K562 (cell line): ENCODE results near the gene BMP6. TPM values are rescaled to one million over a fixed set of nuclear protein-coding genes. Genes with fewer than 3 reads are reported as not detected.

ENCODE experiments used
- ATAC-seq: fragments of 200-7000 bp; cut with Tn5 transposase; 3 replicates; pipeline ENCODE4 v1.9.1; 2020; ENCODE audit warnings: moderate library complexity
- BruUV-seq: library from RNA; stranded (reverse); fragments of 400-500 nt; replicated peaks from 2 replicates; lab custom pipeline; 2021; lab: Mats Ljungman, UMichigan
- CTCF ChIA-PET: fragments of 300-600 bp; formaldehyde crosslinking; extraction: SDS; loops from one replicate; lab custom pipeline; 2021; ENCODE audit warnings: low intra/inter-chr PET ratio; lab: Yijun Ruan, JAX
- POLR2A ChIA-PET: fragments of 300-600, 350-650 bp; sonication (Branson Sonifier 250); formaldehyde crosslinking; extraction: SDS; loops from one replicate; lab custom pipeline; 2021; ENCODE audit warnings: antibody characterized with exemption, inconsistent platforms; lab: Yijun Ruan, JAX
- DNase-seq, 4 experiments: peaks; one replicate each; pipeline versions ENCODE4 v3.0.0 to v3.0.0-alpha.2; 2011 to 2018; ENCODE audit warnings: low spot score in 3 of 4, mixed read lengths in 3 of 4; ENCODE audit errors: extremely low read depth in 1 of 4
- FAIRE-seq: peaks from 2 replicates; lab custom pipeline; 2011; peaks lifted over from hg19 to GRCh38; lab: Jason Lieb, UNC
- H2AFZ ChIP-seq: 2 replicates; pipeline ENCODE4 v1.6.0; 2011; ENCODE audit warnings: low read depth, low read length, control low read depth, inconsistent platforms
- H3K27ac ChIP-seq: fragments of 200-600 bp; 3 replicates; pipeline ENCODE4 v1.8.0; 2011; ENCODE audit warnings: low read depth, mild to moderate bottlenecking, control low read depth, inconsistent platforms, low read length, moderate library complexity, mixed read lengths; ENCODE audit errors: extremely low read depth
- H3K27me3 ChIP-seq, 2 experiments: fragments of 300-600 bp in 1 of 2; 2 replicates in 1 of 2; 3 replicates in 1 of 2; pipeline versions ENCODE4 v1.6.0 to v1.8.0; 2011; ENCODE audit warnings: inconsistent platforms in 2 of 2, low read length in 2 of 2, mild to moderate bottlenecking in 1 of 2, mixed read lengths in 1 of 2, moderate library complexity in 1 of 2; ENCODE audit not compliant: control insufficient read depth in 2 of 2, insufficient read depth in 2 of 2
- H3K36me3 ChIP-seq: fragments of 300-600 bp; 3 replicates; pipeline ENCODE4 v1.8.0; 2011; ENCODE audit warnings: mild to moderate bottlenecking, low read length, inconsistent platforms; ENCODE audit not compliant: control insufficient read depth, insufficient read depth
- H3K4me1 ChIP-seq, 2 experiments: fragments of 200-600 bp in 1 of 2; replicated peaks in 1 of 2; 2 replicates in 1 of 2; 3 replicates in 1 of 2; pipeline versions ENCODE4 v1.5.1 to v1.8.0; 2011; ENCODE audit warnings: inconsistent platforms in 2 of 2, low read length in 2 of 2, mild to moderate bottlenecking in 1 of 2, mixed read lengths in 1 of 2, moderate library complexity in 1 of 2; ENCODE audit not compliant: control insufficient read depth in 2 of 2, insufficient read depth in 2 of 2
- H3K4me2 ChIP-seq: 2 replicates; pipeline ENCODE4 v1.6.1; 2011; ENCODE audit warnings: low read length, control low read depth, inconsistent platforms, mixed read lengths; ENCODE audit not compliant: insufficient read depth
- H3K4me3 ChIP-seq: fragments of 200-600 bp; sonication (generic), shearing (Covaris generic); 2 replicates; pipeline ENCODE4 v1.5.1; 2016; ENCODE audit warnings: control low read depth, inconsistent platforms
- H3K79me2 ChIP-seq: fragments of 200-600 bp; 3 replicates; pipeline ENCODE4 v1.8.0; 2011; ENCODE audit warnings: low read length, inconsistent platforms; ENCODE audit not compliant: control insufficient read depth, insufficient read depth
- H3K9ac ChIP-seq, 2 experiments: 2 replicates each; pipeline versions ENCODE4 v1.6.0 to v1.6.1; 2011; ENCODE audit warnings: low read depth in 2 of 2, low read length in 2 of 2, control low read depth in 1 of 2, inconsistent platforms in 1 of 2, mild to moderate bottlenecking in 1 of 2, mixed read lengths in 1 of 2; ENCODE audit not compliant: insufficient read depth in 1 of 2
- H3K9me1 ChIP-seq: one replicate; pipeline ENCODE4 v1.6.0; 2011; ENCODE audit warnings: inconsistent platforms, mild to moderate bottlenecking, low read length, moderate library complexity; ENCODE audit not compliant: control insufficient read depth, insufficient read depth
- H3K9me3 ChIP-seq: replicated peaks from 2 replicates; pipeline ENCODE4 v1.5.1; 2011; ENCODE audit warnings: low read depth, low read length, inconsistent platforms; ENCODE audit not compliant: control insufficient read depth, insufficient read depth
- H4K20me1 ChIP-seq: replicated peaks from 2 replicates; pipeline ENCODE4 v1.6.1; 2011; ENCODE audit warnings: low read length, inconsistent platforms, mixed read lengths; ENCODE audit not compliant: control insufficient read depth, insufficient read depth
- ARHGAP35 ChIP-seq: fragments of 450-650 bp; IDR thresholded peaks from 2 replicates; pipeline ENCODE4 v1.6.1; 2018; ENCODE audit not compliant: partially characterized antibody
- BRF1 ChIP-seq: IDR thresholded peaks from 3 replicates; pipeline ENCODE4 v1.6.1; 2011; ENCODE audit warnings: borderline replicate concordance, mild to moderate bottlenecking; ENCODE audit not compliant: insufficient read length; ENCODE audit errors: extremely low read depth
- CBX3 ChIP-seq, 2 experiments: IDR thresholded peaks; 1 replicate in 1 of 2; 2 replicates in 1 of 2; pipeline ENCODE4 v1.6.1; 2012; ENCODE audit warnings: inconsistent platforms in 2 of 2, low read length in 2 of 2, borderline replicate concordance in 1 of 2, control low read depth in 1 of 2
- E2F8 ChIP-seq: fragments of 450-650 bp; IDR thresholded peaks from 2 replicates; pipeline ENCODE4 v1.7.1; 2018; ENCODE audit warnings: mild to moderate bottlenecking, low read depth; ENCODE audit not compliant: partially characterized antibody
- FOXK2 ChIP-seq, 2 experiments: fragments of 450-650 bp; IDR thresholded peaks in 1 of 2; conservative IDR thresholded peaks in 1 of 2; 2 replicates each; pipeline ENCODE4 v1.6.1; 2016; ENCODE audit warnings: low read depth in 2 of 2, mild to moderate bottlenecking in 1 of 2
- HIVEP1 ChIP-seq: fragments of 250-450 bp; sonication (Bioruptor Pico); IDR thresholded peaks from 2 replicates; pipeline ENCODE4 v1.4.0; 2020; ENCODE audit warnings: mild to moderate bottlenecking
- IFI16 ChIP-seq: fragments of 250-450 bp; sonication (Bioruptor Pico); IDR thresholded peaks from 2 replicates; pipeline ENCODE4 v2.1.2; 2022; ENCODE audit warnings: mild to moderate bottlenecking, inconsistent platforms
- MTA3 ChIP-seq: fragments of 450-650 bp; formaldehyde crosslinking; IDR thresholded peaks from 2 replicates; pipeline ENCODE4 v1.6.1; 2017; ENCODE audit warnings: mild to moderate bottlenecking, borderline replicate concordance
- MXI1 ChIP-seq: IDR thresholded peaks from 2 replicates; pipeline ENCODE4 v1.6.1; 2011; ENCODE audit warnings: low read depth, mild to moderate bottlenecking, improper control_type of control experiment, low read length
- NEUROD1 ChIP-seq: fragments of 150-350 bp; IDR thresholded peaks from 2 replicates; pipeline ENCODE4 v1.6.1; 2014; ENCODE audit warnings: borderline replicate concordance, low read length, low read depth; ENCODE audit not compliant: partially characterized antibody
- PTTG1 ChIP-seq: fragments of 450-650 bp; IDR thresholded peaks from 2 replicates; pipeline ENCODE4 v1.6.1; 2016; ENCODE audit warnings: low read depth, mild to moderate bottlenecking, missing genetic modification characterization, missing compliant biosample characterization
- ZBTB7A ChIP-seq: IDR thresholded peaks from 2 replicates; pipeline ENCODE4 v1.6.1; 2011; ENCODE audit warnings: low read depth, mild to moderate bottlenecking, low read length, moderate library complexity, borderline replicate concordance; ENCODE audit not compliant: control insufficient read depth
- ZNF639 ChIP-seq, 2 experiments: fragments of 200-800 bp in 1 of 2; sonication (Bioruptor generic) in 1 of 2; sonication (generic) in 1 of 2; formaldehyde crosslinking in 1 of 2; IDR thresholded peaks in 1 of 2; conservative IDR thresholded peaks in 1 of 2; 2 replicates each; pipeline versions ENCODE4 v1.5.0 to v1.6.1; 2016 to 2020; ENCODE audit warnings: missing compliant biosample characterization in 1 of 2, missing genetic modification characterization in 1 of 2, missing genetic modification reagents in 1 of 2
- ZNF780A ChIP-seq: fragments of 250-450 bp; sonication (Bioruptor Pico); IDR thresholded peaks from 2 replicates; pipeline ENCODE4 v1.5.0; 2021; ENCODE audit warnings: mild to moderate bottlenecking
- WGBS: fragments of 100-300 bp; shearing (Covaris generic); methylation state at CpG from one replicate; pipeline ENCODE4 v1.1.6; 2016; ENCODE audit warnings: low coverage, mixed read lengths; ENCODE audit not compliant: insufficient coverage; ENCODE audit errors: missing lambda C conversion rate; 5-methylcytosine and 5-hydroxymethylcytosine counted together
- in situ Hi-C: fragments of 300-500 bp; cut with MboI; formaldehyde crosslinking; loops from 4 replicates; pipeline ENCODE4 v1.15.0; 2018; ENCODE audit warnings: inconsistent platforms, mixed read lengths
- intact Hi-C: fragments of 100-400 bp; cut with micrococcal nuclease; formaldehyde crosslinking; loops from 2 replicates; pipeline ENCODE4 v1.14.2; 2022
- polyA plus RNA-seq, 8 experiments: library from polyadenylated mRNA; depleted of rRNA in 4 of 8; stranded (reverse) in 5 of 8; unstranded in 3 of 8; fragments of >200 nt; fragmentation: Nextera tagmentation in 2 of 8; fragmentation: Illumina TruSeq in 1 of 8; extraction: Ambion mirVana in 2 of 8; extraction: Trizol in 1 of 8; gene quantifications; 2 replicates each; pipeline versions ENCODE4 v1.2.1 to v1.2.3, GENCODE V29; 2011 to 2014; ENCODE audit warnings: inconsistent platforms in 1 of 8, missing spikeins in 1 of 8
- total RNA-seq, 7 experiments: library from RNA; depleted of rRNA in 6 of 7; stranded (reverse); fragments of >200 nt in 6 of 7; fragmentation: Illumina TruSeq in 2 of 7; extraction: Trizol in 2 of 7; gene quantifications; 2 replicates each; pipeline versions ENCODE4 v1.2.1 to v1.2.3, GENCODE V29; 2011 to 2021; ENCODE audit warnings: low replicate concordance in 1 of 7
- TF ChIP-seq, protein P1 (sequence below), 2 experiments: fragments of 150-350 bp in 1 of 2; IDR thresholded peaks; 2 replicates each; pipeline ENCODE4 v1.6.1; 2012 to 2016; ENCODE audit warnings: low read depth in 2 of 2, low read length in 2 of 2, mild to moderate bottlenecking in 1 of 2, moderate library complexity in 1 of 2

Gene BMP6
- total and polyA plus RNA-seq, 9 of the 15 experiments (the other 6 are each of a cell fraction or from before 2014, with no cell fraction given), result 0.01 to 0.13 (median 0.06) TPM; not detected in 3

DNA sequence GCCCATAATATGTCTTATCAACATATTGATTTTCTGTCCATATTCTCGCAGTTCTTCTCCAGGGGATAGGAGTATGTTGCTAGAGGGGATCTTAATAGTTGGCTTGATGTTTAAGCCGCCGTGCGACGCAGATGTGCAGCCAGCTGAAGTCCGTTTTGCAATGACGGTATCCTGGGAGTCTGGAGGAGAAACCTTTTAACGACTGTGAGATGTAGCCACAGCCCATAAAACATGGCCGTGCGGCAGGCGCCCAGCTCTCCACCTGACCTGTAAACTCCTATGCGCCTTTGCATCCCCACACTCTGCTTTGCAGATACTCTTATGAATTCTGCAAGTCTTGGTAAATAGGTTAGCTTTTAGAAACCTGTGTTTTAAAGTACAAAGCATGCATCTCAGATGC lies 36.9 kb downstream of the BMP6 start:
- H3K27me3 ChIP-seq, result peaks cover 40 to 49% of the 10 kb centered on the region in 2 experiments
- no peak overlapping the region for H3K4me3 ChIP-seq
- no TSS peak for BruUV-seq
- H3K36me3 ChIP-seq, result no peaks in the 10 kb centered on the region
- DNase-seq (no peak), ATAC-seq (no peak), FAIRE-seq (no peak)
- no peak overlapping the region for H3K27ac ChIP-seq
- CTCF ChIA-PET, result no interaction called here
- 2% methylated on average over 12 of the region's 12 CpGs for WGBS
- no peak overlapping the region for H3K4me2 ChIP-seq
- intact Hi-C loops (no loop called here), in situ Hi-C loops (no loop called here)
- no peak overlapping the region for H2AFZ ChIP-seq
- no peaks in the 10 kb centered on the region for H3K79me2 ChIP-seq
- POLR2A ChIA-PET, result interaction anchor here (0.7 to 1.0 kb wide), 2 partner anchors 10 to 12 kb away, joined by 3 read pairs; no protein-coding TSS in a partner anchor
- H3K4me1 ChIP-seq, result no peaks in the 10 kb centered on the region
- no peak overlapping the region for H3K9ac ChIP-seq
- H3K9me1 ChIP-seq, result no peaks in the 10 kb centered on the region
- H4K20me1 ChIP-seq, result no peaks in the 10 kb centered on the region
- no peaks in the 10 kb centered on the region for H3K9me3 ChIP-seq
- TF ChIP-seq FOXK2 (conservative IDR thresholded peaks at IDR 0.05 in 1 of 2, IDR thresholded peaks at IDR 0.05 in 1 of 2; ENCODE audit: low read depth in 2 of 2), result no peak
- TF ChIP-seq ARHGAP35, result no peak
- no peak for TF ChIP-seq BRF1
- TF ChIP-seq HIVEP1 (CRISPR knock-in tag), result no peak
- no peak for TF ChIP-seq NEUROD1
- TF ChIP-seq, protein P1, sequence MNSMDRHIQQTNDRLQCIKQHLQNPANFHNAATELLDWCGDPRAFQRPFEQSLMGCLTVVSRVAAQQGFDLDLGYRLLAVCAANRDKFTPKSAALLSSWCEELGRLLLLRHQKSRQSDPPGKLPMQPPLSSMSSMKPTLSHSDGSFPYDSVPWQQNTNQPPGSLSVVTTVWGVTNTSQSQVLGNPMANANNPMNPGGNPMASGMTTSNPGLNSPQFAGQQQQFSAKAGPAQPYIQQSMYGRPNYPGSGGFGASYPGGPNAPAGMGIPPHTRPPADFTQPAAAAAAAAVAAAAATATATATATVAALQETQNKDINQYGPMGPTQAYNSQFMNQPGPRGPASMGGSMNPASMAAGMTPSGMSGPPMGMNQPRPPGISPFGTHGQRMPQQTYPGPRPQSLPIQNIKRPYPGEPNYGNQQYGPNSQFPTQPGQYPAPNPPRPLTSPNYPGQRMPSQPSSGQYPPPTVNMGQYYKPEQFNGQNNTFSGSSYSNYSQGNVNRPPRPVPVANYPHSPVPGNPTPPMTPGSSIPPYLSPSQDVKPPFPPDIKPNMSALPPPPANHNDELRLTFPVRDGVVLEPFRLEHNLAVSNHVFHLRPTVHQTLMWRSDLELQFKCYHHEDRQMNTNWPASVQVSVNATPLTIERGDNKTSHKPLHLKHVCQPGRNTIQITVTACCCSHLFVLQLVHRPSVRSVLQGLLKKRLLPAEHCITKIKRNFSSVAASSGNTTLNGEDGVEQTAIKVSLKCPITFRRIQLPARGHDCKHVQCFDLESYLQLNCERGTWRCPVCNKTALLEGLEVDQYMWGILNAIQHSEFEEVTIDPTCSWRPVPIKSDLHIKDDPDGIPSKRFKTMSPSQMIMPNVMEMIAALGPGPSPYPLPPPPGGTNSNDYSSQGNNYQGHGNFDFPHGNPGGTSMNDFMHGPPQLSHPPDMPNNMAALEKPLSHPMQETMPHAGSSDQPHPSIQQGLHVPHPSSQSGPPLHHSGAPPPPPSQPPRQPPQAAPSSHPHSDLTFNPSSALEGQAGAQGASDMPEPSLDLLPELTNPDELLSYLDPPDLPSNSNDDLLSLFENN (IDR thresholded peaks at IDR 0.05; ENCODE audit: low read depth in 2 of 2, low read length in 2 of 2), result no peak
- TF ChIP-seq ZNF780A (CRISPR knock-in tag), result no peak
- no peak for TF ChIP-seq CBX3 (IDR thresholded peaks at IDR 0.05; ENCODE audit: borderline replicate concordance in 1 of 2, low read length in 2 of 2)
- TF ChIP-seq IFI16, result no peak
- TF ChIP-seq ZBTB7A, result no peak
- no peak for TF ChIP-seq E2F8
- TF ChIP-seq MXI1, result no peak
- no peak for TF ChIP-seq MTA3
- no peak for TF ChIP-seq PTTG1 (tag)
- TF ChIP-seq ZNF639 (CRISPR knock-in tag; conservative IDR thresholded peaks at IDR 0.05 in 1 of 2, IDR thresholded peaks at IDR 0.05 in 1 of 2), result no peak
